ENCODE data around the gene ADAM33.

- TF ChIP-seq POLR2AphosphoS2 (conservative IDR thresholded peaks at IDR 0.05; ENCODE audit: low read length) = no peak
- no peak for TF ChIP-seq HOXB13 (CRISPR knock-in tag; IDR thresholded peaks at IDR 0.05; ENCODE audit: low read depth)
- TF ChIP-seq CTCF (IDR thresholded peaks at IDR 0.05) = no peak
- no peak for TF ChIP-seq HOXA7 (CRISPR knock-in tag; IDR thresholded peaks at IDR 0.05)
- TF ChIP-seq SMC3 (IDR thresholded peaks at IDR 0.05) = no peak
- TF ChIP-seq POLR2A (IDR thresholded peaks at IDR 0.05; ENCODE audit: low read length) = no peak
- TF ChIP-seq REST (IDR thresholded peaks at IDR 0.05) = no peak
- TF ChIP-seq SREBF2 (IDR thresholded peaks at IDR 0.05) = no peak
- TF ChIP-seq EP300 (IDR thresholded peaks at IDR 0.05) = no peak
- no peak for TF ChIP-seq NR3C1 (IDR thresholded peaks at IDR 0.05)
- no peak for TF ChIP-seq PBX3 (IDR thresholded peaks at IDR 0.05)
- no peak for TF ChIP-seq JUNB (IDR thresholded peaks at IDR 0.05)
- TF ChIP-seq EHMT2 (IDR thresholded peaks at IDR 0.05; ENCODE audit: low read depth) = no peak
- no peak for TF ChIP-seq CHD4 (IDR thresholded peaks at IDR 0.05; ENCODE audit: borderline replicate concordance)
Measured at GRCh38 chr20:3729811-3730540, 48.2 kb upstream of the ADAM33 start.

All from A549 (cell line).